Esophagus muscularis mucosa (tissue), 4 donors: ENCODE results near the gene SPOP. TPM values are rescaled to one million over a fixed set of nuclear protein-coding genes. Genes with fewer than 3 reads are reported as not detected.

Experiments used
- DNase-seq: peaks from one replicate; pipeline ENCODE4 v3.0.0-alpha.2; 2017; ENCODE audit errors: extremely low spot score
- H3K27ac ChIP-seq, 4 donors: fragments of 200-600 bp; sonication (generic); replicated peaks in 1 of 4; 1 replicate in 3 of 4; 2 replicates in 1 of 4; pipeline ENCODE4 v1.5.1; 2016 to 2019; ENCODE audit warnings: mild to moderate bottlenecking in 1 of 4
- H3K27me3 ChIP-seq, 4 donors: fragments of 200-600 bp; sonication (generic); one replicate each; pipeline versions ENCODE4 v1.5.1 to v1.6.0; 2016 to 2019
- H3K36me3 ChIP-seq, 4 donors: fragments of 200-600 bp; sonication (generic); one replicate each; pipeline ENCODE4 v1.5.1; 2016 to 2019
- H3K4me1 ChIP-seq, 4 donors: fragments of 200-600 bp; sonication (generic); one replicate each; pipeline ENCODE4 v1.5.1; 2016 to 2019
- H3K4me3 ChIP-seq, 4 donors: fragments of 200-600 bp; sonication (generic); 1 replicate in 2 of 4; 2 replicates in 2 of 4; pipeline ENCODE4 v1.5.1; 2016 to 2019; ENCODE audit warnings: mild to moderate bottlenecking in 4 of 4, moderate library complexity in 1 of 4
- H3K9me3 ChIP-seq, 4 donors: fragments of 200-600 bp; sonication (generic); 1 replicate in 3 of 4; 2 replicates in 1 of 4; pipeline ENCODE4 v1.5.1; 2016 to 2019
- CTCF ChIP-seq, 3 experiments: fragments of 200-600 bp in 2 of 3; fragments of 450-650 bp in 1 of 3; sonication (generic) in 2 of 3; IDR thresholded peaks; one replicate each; pipeline ENCODE4 v1.5.1; 2017 to 2019; ENCODE audit warnings: antibody characterized with exemption in 3 of 3, mild to moderate bottlenecking in 2 of 3, moderate library complexity in 1 of 3
- EP300 ChIP-seq: sonication (generic); formaldehyde crosslinking; IDR thresholded peaks from one replicate; pipeline ENCODE4 v1.6.1; 2017; ENCODE audit warnings: antibody characterized with exemption
- POLR2A ChIP-seq: fragments of 450-650 bp; IDR thresholded peaks from one replicate; pipeline ENCODE4 v1.6.1; 2017; ENCODE audit warnings: antibody characterized with exemption, moderate library complexity, mild to moderate bottlenecking, low read depth
- POLR2AphosphoS5 ChIP-seq, 2 donors: sonication (generic); formaldehyde crosslinking; IDR thresholded peaks; one replicate each; pipeline ENCODE4 v1.6.1; 2017; ENCODE audit warnings: antibody characterized with exemption in 2 of 2
- WGBS: methylation state at CpG from one replicate; pipeline ENCODE4 v1.1.5; 2018; 5-methylcytosine and 5-hydroxymethylcytosine counted together
- intact Hi-C: fragments of 100-400 bp; cut with DNase I; formaldehyde crosslinking; loops from one replicate; pipeline ENCODE4 v1.15.1; 2023
- total RNA-seq, 4 donors: library from RNA; depleted of rRNA; stranded (reverse); fragments of >200 nt; gene quantifications; one replicate each; pipeline versions ENCODE4 v1.1.0 to v1.2.1, GENCODE V29; 2016

Gene SPOP
- total RNA-seq, 4 donors from 2014 or later: 156 to 304 (median 185) TPM

GRCh38 chr17:49691677-49692191 lies 13.8 kb upstream of the SPOP start:
- H3K36me3 ChIP-seq: no peaks in the 10 kb centered on the region
- WGBS: 35% methylated on average over 8 of the region's 8 CpGs
- peaks cover 38 to 62% (median 50%) of the 10 kb centered on the region in 4 donors for H3K4me1 ChIP-seq
- H3K27ac ChIP-seq: peak overlapping the region; percentile 86 to 90 (median 89)
- TF ChIP-seq CTCF (IDR thresholded peaks at IDR 0.05) (no peak), POLR2AphosphoS5 (IDR thresholded peaks at IDR 0.05) (peak in 1 of 2 donors; percentile 19)
- DNase-seq: no peak
- intact Hi-C loops: loop anchor here (5.0 kb wide), 1 partner anchor 44 kb away; no protein-coding TSS in a partner anchor
- H3K4me3 ChIP-seq: peak overlapping the region in 2 of 4 donors; percentile 12 to 25
- H3K27me3 ChIP-seq: no peaks in the 10 kb centered on the region
- H3K9me3 ChIP-seq: no peaks in the 10 kb centered on the region

- Histone ChIP-seq H3K4me3 (peak overlapping the region in 2 of 4 donors; percentile 12 to 25), H3K27ac (peak overlapping the region; percentile 86 to 90 (median 89)), H3K9me3 (no peaks in the 10 kb centered on the region), H3K4me1 (peaks cover 38 to 62% (median 50%) of the 10 kb centered on the region in 4 donors), H3K36me3 (no peaks in the 10 kb centered on the region), H3K27me3 (no peaks in the 10 kb centered on the region)
- DNase-seq: no peak
- intact Hi-C loops: loop anchor here (5.0 kb wide), 1 partner anchor 44 kb away; no protein-coding TSS in a partner anchor
- WGBS: 29% methylated on average over 9 of the region's 9 CpGs
- peak; percentile 69 for TF ChIP-seq EP300
- no peak for TF ChIP-seq CTCF (IDR thresholded peaks at IDR 0.05)
- TF ChIP-seq POLR2A: no peak
- TF ChIP-seq POLR2AphosphoS5 (IDR thresholded peaks at IDR 0.05): peak; percentile 93 to 98
These were observed 13.3 kb upstream of the SPOP start for GRCh38 chr17:49691086-49691676.

GRCh38 chr17:49690256-49690655 lies 12.4 kb upstream of the SPOP start:
- no peak for DNase-seq
- Histone ChIP-seq H3K4me1 (peaks cover 36 to 58% (median 48%) of the 10 kb centered on the region in 4 donors), H3K36me3 (no peaks in the 10 kb centered on the region), H3K4me3 (no peak overlapping the region), H3K27ac (peak overlapping the region; percentile 86 to 90 (median 89)), H3K27me3 (no peaks in the 10 kb centered on the region), H3K9me3 (no peaks in the 10 kb centered on the region)
- intact Hi-C loops: loop anchor here (5.0 kb wide), 1 partner anchor 43 kb away; no protein-coding TSS in a partner anchor
- 65% methylated on average over 2 of the region's 2 CpGs for WGBS
- TF ChIP-seq POLR2AphosphoS5 (IDR thresholded peaks at IDR 0.05): no peak
- TF ChIP-seq CTCF (IDR thresholded peaks at IDR 0.05): no peak
- TF ChIP-seq EP300: no peak
- TF ChIP-seq POLR2A: no peak

- Histone ChIP-seq H3K27me3 (no peaks in the 10 kb centered on the region), H3K9me3 (no peaks in the 10 kb centered on the region), H3K4me3 (no peak overlapping the region), H3K27ac (peak overlapping the region; percentile 86 to 90 (median 89)), H3K36me3 (no peaks in the 10 kb centered on the region), H3K4me1 (peaks cover 32 to 53% (median 42%) of the 10 kb centered on the region in 4 donors)
- intact Hi-C loops: no loop called here
- no peak for TF ChIP-seq POLR2A
- 76% methylated on average over 4 of the region's 4 CpGs for WGBS
- no peak for DNase-seq
These were observed 11.0 kb upstream of the SPOP start for GRCh38 chr17:49688848-49689247.

- no peak for DNase-seq
- 73% methylated on average over 10 of the region's 10 CpGs for WGBS
- Histone ChIP-seq H3K36me3 (no peaks in the 10 kb centered on the region), H3K9me3 (no peaks in the 10 kb centered on the region), H3K4me1 (peaks cover 32 to 53% (median 41%) of the 10 kb centered on the region in 4 donors), H3K27ac (peak overlapping the region; percentile 86 to 90 (median 89)), H3K4me3 (peak overlapping the region in 1 of 4 donors; percentile 11), H3K27me3 (no peaks in the 10 kb centered on the region)
- peak; percentile 20 for TF ChIP-seq EP300
- TF ChIP-seq POLR2AphosphoS5 (IDR thresholded peaks at IDR 0.05): peak; percentile 64 to 68
- TF ChIP-seq CTCF (IDR thresholded peaks at IDR 0.05): no peak
- intact Hi-C loops: no loop called here
These were observed 10.1 kb upstream of the SPOP start for GRCh38 chr17:49687878-49688491.
